ENCODE data around the gene HSPH1. TPM values are rescaled to one million over a fixed set of nuclear protein-coding genes. Genes with fewer than 3 reads are reported as not detected.

HSPH1 gene
- polyA plus RNA-seq, 3 donors, result 98.1 to 139 (median 136) TPM

DNA sequence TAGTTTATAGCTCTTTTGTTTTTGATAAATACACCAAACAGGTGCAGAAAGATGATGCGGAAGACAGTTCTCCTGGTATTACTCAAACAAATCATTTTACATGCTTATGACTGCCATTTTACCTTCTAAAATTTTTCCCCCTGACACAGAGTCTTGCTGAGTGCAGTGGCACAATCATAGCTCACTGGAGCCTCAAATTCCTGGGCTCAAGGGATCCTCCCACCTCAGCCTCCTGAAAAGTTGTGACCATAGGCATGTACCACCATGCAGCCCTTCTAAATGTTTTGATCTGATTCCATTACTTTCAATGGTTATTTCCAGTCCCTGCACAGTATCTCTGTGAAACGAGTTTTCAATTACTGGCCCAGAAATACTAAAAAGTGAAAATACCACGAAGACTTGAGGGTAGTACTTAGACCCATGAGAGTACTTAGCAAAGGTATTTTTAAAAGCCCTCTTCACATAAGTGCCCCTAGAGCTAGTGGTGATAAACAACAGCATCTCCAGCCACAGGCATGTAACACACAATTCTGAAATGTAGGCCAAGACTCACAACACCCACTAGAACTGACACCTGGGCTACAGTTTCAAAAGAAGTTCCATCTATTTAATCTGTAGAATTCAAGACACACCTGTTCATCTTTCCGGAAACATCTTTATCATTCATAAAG lies 11.3 kb downstream of the HSPH1 start:
- no peak for DNase-seq (ENCODE audit: extremely low read depth in 1 of 11, low read depth in 9 of 11, low spot score in 4 of 11)

DNA sequence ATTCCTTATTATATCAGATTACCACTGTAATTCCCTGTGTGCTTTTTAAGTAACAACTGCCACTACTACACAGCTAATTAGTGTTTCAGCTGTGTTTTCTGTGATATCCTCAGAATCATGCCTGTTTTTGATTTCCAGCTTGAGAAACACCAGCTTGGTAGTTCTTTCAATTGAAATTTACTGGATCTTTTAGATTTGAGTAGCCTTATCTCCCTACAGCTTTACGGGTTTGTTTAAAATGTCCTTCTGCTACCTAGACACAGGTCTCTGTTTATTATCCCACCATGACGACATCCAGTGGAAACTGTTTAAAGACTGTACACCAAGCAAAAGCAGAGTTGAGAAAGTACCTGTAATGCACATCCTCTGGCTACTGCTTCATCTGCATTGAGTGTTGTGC lies 12.1 kb downstream of the HSPH1 start:
- DNase-seq (ENCODE audit: extremely low read depth in 1 of 11, low read depth in 9 of 11, low spot score in 4 of 11), result no peak

DNA sequence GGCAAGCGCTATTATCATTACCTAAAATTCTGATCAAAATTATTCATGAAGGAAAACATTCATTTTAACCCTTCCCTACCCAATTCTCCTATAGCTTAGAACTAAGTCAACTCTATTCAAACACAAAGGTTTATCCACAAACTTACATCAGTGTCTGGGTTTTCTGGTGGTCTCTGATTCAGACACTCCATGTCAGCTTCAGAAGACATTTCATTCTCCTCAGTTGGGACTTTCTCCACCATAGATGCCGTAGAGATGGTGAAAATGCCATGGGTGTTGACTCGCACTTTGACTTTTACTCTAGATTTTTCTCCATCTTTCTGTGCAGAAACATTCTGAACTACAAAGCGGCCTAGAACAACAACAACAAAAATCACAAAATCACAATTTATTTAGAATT lies 16.3 kb downstream of the HSPH1 start:
- no peak for DNase-seq (ENCODE audit: extremely low read depth in 1 of 11, low read depth in 9 of 11, low spot score in 4 of 11)

DNA sequence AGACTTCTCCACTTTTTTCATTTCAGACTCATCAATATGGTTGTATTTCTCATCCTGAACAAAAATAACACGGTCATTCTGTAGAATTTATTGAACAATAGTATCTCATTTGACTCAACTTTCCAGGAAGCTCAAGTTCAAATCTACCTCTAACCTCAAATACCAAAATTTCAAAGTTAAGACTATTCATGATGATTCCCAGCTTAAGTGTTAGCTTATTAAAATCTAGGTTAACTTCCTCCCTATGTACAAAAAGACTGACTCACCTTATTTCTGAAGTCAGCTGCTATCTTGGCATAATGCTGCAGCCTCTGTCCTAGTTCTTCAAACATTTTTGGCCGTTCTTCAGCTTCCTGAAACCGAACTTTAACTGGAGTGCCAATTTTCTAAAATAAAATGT lies 23.2 kb downstream of the HSPH1 start:
- no peak for DNase-seq (ENCODE audit: extremely low read depth in 1 of 11, low read depth in 9 of 11, low spot score in 4 of 11)

DNA sequence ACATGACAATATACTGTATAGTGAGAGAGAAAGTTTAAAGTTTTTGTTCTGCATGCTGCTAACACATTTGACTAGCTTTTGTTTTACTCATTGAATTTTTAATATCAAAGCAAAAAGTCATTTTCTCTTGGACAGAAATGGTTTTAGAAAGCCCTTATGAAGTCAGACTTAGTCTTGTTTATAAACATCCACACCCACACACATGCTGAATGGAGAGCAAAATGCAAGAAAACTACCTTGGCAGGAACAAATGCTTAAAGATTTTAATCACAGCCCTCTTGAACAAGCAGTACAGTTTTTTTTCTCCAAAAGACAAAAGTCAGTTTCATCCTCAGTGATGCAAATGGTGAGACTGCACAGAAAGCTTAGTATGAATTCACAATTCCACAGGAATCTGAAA lies 25.0 kb downstream of the HSPH1 start:
- DNase-seq (ENCODE audit: extremely low read depth in 1 of 11, low read depth in 9 of 11, low spot score in 4 of 11), result no peak

DNA sequence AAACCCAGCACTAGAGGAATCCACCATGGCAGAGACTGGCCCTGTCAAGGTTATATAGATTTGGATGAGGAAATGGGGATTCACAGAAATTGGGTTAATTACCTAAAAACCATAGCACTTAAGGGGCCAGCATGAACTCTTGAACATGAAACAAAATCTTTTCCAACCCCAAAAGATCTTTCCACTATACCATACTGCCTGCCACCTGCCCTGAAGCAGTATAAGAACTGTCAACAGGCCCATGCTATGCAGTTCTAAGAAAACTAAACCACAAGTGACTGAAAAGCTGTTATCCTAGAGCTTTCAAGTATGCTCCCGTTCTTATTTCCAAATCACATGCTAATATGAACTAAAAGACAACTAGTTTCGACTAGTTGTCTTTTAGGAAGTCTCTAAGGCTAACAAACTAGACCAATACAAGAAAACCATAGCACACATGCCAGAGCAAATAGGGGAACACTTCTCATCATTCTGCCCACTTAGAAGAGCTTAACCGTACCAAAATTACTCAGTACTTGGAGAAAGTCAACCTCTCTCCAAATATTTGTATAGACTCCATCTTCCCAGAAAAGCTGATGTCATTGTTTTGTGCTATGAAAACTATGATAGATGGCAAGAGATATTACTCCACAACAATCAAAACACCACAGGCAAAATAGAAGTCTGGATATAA lies 27.5 kb downstream of the HSPH1 start:
- no peak for DNase-seq (ENCODE audit: extremely low read depth in 1 of 11, low read depth in 9 of 11, low spot score in 4 of 11)

DNA sequence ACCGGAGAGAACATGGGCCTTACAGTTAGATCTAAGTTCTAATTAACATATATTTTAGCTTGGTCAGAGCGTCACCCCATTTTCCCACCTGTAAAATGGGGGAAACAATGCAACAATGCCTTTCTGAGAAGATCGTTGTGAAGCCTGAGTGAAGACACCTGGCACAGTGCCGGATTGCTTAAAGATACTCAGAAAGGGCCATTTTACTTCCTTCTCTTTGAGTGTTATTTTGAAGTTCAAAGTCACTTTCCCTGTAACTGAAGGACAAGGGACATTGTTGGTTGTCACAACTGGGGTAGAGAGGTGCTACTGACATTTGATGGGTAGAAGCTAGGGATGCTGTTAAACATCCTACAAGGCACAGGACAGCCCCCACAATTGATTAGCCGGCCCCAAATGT lies 28.1 kb downstream of the HSPH1 start:
- DNase-seq (ENCODE audit: extremely low read depth in 1 of 11, low read depth in 9 of 11, low spot score in 4 of 11), result no peak

DNA sequence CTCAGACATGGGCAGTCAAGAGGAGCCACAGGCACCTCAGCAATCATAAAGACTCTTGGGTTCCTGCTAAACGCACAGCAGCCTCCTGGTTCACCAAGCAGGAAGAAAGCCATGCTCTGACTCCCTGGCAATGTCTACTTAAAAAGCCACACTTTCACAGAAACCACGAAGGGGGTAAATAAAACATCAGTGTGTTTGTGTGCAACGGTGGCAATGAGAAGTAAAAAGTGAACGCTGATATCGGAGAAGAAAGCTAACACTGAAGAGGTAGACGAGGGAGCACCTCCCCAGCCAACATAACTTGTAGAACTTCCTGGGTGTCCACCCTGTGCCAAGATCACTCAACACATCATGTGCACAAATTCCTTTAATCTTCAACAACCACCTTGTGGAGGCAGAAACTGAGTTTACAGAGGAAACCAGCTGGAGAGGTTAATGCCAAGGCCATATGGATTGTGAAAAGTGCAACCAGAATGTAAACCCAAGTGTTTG lies 30.2 kb downstream of the HSPH1 start:
- DNase-seq (ENCODE audit: extremely low read depth in 1 of 11, low read depth in 9 of 11, low spot score in 4 of 11), result no peak

DNA sequence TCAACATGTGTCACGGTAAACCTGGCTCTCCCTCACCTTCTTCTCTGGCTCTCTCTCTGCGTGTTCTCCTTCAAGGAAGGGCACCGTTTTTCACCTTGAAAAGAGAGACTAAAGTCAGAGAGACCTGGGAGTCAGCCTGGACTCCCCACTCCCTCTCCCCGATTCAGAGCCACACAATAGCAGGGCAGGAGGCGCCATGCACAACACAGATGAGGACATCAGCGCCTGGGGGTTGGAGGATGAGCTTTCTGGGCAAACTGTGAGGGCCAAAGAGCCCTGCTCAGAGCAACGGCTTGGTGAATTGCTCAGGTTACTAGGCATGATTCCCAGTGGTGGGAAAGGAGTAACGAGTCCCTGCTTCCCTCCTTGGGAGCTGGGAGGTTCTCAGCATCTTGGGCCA lies 32.3 kb downstream of the HSPH1 start:
- no peak for DNase-seq (ENCODE audit: extremely low read depth in 1 of 11, low read depth in 9 of 11, low spot score in 4 of 11)

DNA sequence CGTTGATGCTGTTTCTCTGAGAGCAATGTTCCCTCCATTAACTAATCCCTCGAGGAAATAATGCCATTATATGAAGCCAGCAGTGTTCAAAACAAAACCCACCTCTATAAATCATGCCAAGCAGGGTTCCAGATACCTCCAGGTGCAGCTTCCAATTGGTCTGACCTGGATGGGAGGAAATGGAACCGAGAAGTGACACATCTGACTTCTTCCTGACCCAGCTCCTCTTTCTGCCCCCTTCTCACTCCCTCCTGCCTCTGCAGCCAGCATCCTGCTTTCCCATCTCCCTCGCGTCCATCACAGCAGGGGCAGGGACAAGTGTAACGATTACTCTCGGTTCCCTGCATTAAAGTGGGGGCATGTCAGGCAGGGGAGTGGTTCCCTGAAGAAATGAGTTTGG lies 37.5 kb downstream of the HSPH1 start:
- DNase-seq (ENCODE audit: extremely low read depth in 1 of 11, low read depth in 9 of 11, low spot score in 4 of 11), result no peak

DNA sequence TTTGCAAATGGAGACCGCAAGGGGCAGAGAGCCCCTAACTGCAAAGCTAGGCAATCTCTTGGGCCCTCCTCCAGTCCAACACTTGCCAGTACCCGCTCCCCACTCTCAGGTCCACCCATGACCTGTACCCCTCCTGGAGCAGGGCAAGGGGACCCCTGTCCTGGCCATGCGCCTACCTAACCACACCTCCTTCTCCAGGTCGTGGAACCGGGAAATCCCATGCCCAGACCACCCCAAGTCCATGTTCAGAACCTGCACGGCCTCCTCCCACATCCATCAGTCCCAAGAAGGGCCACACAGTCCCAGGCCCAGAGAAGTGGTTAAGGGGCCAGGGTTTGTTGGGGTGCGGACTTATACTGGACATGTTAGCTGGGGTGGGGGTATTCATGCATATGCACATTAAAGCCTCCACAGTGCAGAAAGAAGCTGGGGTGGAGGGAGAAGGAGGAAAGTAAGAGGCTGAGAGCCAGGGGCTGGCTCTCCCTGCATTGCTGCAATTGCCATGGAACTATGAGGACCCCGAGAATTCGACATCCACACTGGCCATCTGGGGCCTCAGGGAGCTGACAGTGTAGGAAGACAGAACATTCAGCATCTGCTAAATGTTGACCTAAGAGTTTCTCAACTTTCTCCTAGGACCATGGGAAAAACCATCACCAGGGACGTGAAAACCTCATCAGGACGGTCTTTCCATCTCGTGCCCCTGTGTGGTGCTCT lies 39.0 kb downstream of the HSPH1 start:
- no peak for DNase-seq (ENCODE audit: extremely low read depth in 1 of 11, low read depth in 9 of 11, low spot score in 4 of 11)

DNA sequence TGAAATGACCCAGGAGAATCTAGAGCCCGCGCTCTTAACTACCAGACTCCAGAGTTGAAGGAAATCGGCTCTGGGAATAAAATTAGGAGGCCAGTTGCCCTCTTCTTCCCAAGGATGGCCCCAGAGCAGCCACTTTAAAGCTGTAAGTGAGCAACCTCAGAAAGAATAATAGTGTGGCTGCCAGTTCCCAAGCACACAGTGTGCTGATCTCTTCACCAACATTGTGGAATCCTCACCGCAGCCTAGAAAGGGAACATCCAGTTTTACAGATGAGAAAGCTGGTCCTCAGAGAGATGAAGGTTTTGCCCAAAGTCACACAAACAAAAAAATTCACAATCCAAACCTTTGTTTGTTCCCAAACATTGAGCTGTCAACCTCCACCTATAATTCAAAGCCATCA lies 39.6 kb downstream of the HSPH1 start:
- no peak for DNase-seq (ENCODE audit: extremely low read depth in 1 of 11, low read depth in 9 of 11, low spot score in 4 of 11)

DNA sequence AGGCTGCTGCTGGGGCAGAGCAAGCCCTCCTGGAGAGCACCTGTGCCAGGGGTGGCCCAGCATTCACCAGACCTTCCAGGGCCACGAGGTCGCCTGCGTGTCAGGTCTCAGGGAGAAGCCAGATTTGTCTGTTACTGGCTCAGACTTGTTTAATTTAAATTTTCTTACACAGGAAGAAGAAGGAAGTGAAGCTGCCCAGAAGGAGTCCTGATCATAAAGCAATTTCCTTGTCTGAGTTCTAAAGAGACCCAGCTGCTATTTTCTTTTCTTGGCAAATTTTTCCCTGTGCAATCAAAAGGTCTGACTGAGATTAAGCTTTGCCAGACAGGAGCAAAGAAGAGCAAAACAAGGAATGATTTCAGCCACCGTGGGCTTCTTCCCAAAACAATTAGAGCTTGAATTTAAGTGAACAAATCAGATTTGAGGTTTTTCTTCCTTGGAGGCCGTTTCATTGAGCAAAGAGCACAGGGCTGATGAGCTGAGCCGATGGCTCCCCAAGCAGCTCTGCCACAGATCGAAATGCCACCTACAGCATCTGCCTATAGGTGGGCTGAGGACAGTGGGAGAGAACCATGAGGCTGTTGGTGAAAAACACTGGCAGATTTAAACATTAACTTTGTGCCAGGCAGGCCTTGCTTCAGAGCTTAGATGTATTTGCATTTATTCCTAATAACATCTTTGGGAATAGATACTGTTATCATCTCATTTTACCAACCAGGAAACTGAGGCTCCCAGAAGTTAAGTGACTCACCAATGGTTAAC lies 40.1 kb downstream of the HSPH1 start:
- peak in 7 of 11 donors; percentile 7 to 18 (median 13) for DNase-seq (ENCODE audit: extremely low read depth in 1 of 11, low read depth in 9 of 11, low spot score in 4 of 11)

DNA sequence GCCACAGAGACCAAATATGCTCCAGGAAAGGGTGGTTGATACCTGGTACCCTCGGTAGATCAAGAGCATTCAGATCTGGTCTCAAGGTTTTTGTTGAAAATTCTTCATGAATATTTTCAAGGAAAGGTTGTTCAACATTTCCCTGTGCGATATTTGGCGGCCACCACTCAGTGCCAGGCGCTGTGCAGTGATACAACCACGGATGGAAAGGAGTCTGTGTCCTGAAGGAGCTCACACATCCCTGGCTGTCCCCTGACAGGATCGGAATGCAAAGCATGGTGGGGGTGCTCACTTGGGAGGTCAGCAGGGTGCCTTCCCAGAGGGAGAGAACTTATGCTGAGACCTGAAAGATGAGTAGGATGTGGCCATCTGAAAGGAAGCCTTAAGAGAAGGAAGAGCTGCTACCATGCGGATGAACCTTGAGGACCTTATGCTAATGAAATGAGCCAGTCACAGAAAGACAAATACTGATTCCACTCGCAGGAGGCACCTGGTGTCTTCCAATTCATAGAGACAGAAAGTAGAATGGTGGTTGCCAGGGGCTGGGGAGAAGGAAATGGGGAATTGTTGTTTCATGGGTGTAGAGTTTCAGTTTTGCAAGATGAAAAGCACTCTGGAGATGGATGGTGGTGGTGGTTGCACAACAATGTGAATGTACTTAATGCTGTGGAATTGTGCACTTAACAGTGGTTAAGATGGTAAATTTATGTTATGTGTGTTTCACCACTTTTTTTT lies 41.6 kb downstream of the HSPH1 start:
- DNase-seq (ENCODE audit: extremely low read depth in 1 of 11, low read depth in 9 of 11, low spot score in 4 of 11), result no peak

DNA sequence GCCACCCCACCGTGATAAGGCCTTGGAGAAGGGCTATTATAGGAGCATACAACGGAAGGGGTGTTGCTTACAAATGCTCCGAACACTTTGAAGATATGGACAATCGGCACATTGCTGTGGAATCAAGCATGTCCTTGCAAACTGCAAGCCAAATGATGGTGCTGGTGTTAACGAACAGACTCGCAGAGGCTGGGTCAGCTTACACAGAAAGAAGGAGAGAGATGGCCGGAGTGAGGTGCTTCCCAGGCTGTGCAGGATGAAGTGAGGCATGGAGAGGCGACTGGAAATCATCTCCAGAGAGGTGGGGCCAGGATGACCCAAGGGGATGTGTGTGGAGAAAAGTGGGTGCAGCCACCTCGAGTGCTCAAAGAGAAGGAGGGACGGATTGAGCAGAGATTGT lies 42.2 kb downstream of the HSPH1 start:
- no peak for DNase-seq (ENCODE audit: extremely low read depth in 1 of 11, low read depth in 9 of 11, low spot score in 4 of 11)

DNA sequence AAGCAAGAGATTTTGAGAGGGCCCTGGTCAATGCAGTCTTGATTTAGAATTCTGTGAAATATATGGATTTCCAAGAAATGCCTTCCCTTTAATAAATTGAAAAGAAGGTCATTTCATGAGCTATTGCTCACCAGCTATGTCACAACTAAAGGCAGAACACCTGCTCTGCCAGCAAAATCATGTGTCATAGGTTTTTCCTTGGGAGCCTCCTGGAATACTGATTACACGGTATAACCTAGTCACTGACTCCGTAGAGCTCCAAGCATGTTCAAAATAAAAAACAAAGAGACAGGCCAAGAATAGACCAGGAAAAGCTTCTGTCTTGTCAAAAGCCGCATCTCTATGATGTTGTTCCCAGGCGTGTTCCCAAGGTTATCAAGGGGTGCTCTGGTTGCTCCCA lies 45.5 kb downstream of the HSPH1 start:
- DNase-seq (ENCODE audit: extremely low read depth in 1 of 11, low read depth in 9 of 11, low spot score in 4 of 11), result no peak

DNA sequence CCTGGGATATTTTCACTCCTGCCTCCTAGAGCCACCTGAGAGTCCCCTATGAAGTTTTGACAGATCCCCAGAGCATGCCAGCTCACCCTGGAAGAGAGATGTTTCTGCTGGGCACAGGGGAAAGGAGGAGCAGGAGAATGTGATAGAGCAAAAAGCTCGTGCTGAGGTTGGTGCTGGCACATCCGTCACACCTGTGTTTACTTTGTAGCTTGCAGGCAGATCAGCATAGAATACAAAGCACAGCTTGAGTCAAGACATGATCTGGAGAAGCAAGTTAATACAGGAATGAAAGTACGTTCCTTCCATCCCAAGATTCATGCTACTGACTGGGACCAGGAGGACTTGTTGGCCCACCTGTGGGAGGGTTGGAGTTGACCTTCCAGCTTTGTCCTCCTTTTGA lies 46.1 kb downstream of the HSPH1 start:
- no peak for DNase-seq (ENCODE audit: extremely low read depth in 1 of 11, low read depth in 9 of 11, low spot score in 4 of 11)

DNA sequence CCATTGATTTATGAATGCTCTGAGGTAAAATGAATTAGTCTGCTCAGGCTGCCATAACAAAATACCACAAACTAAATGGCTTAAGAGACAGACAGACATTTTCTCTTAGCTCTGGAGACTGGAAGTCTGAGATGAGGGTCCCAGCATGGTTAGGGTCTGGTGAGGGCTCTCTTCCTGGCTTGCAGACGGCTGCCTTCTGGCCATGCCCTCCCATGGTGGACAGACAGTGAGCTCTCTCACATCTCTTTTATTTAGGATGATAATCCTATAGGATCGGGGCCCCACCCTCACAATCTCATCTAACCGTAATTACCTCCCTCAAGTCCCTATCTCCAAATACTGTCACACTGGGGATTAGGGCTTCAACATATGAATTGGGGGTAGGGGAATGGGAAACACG lies 47.1 kb downstream of the HSPH1 start:
- DNase-seq (ENCODE audit: extremely low read depth in 1 of 11, low read depth in 9 of 11, low spot score in 4 of 11), result no peak

DNA sequence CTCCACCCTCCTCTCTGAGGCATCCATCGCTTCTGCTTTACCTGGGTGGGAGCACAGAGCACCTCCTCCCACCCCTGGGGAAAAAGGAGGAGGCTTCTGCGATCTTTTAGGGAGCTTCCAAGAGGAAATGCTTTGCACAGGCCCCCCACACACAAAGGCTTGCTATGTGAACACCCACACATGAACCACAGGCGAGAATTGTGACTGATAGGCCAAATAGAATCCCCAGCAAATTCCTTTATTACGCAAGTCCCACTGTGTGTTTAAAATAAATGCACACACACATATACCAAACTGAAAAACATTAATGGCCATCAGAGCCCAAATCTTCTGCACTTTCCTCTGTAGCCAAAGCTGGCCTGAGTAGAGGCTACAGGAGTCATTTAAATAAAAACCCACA lies 50.6 kb downstream of the HSPH1 start:
- no peak for DNase-seq (ENCODE audit: extremely low read depth in 1 of 11, low read depth in 9 of 11, low spot score in 4 of 11)

Data from renal cortex interstitium (tissue), 11 donors.